EH (cell line): Measurements from ENCODE around the gene MX2.
"Not testable (repeated sequence)": the region's sequence is repeated elsewhere in the genome, so short reads cannot be mapped to it uniquely, and the experiment has no call there.

Source experiments
- DNase-seq: peaks from one replicate; pipeline ENCODE4 v3.0.0-alpha.2; 2015; ENCODE audit warnings: low read depth

The MX2 gene

DNA sequence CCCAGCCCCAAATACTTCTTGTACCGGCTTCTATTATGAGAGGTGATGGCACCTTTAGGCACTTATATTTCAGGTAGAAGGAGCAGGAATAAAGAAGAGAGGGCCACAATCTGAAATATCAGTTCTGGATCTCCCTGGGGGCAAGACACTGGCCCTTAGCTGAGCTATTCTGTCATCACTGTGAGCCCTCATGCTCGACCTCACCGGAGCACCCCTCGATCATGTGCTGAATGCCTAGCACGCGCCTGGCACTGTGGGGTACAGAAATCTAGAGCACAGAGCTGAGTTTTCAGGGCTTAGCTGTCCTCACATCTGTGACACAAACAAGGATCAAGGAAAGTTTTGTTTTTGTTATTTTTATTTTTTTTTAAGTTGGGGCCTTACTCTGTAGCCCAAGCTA is 56.6 kb downstream of the MX2 start:
- DNase-seq, result no peak

- no peak for DNase-seq
These were observed 57.3 kb downstream of the MX2 start for GRCh38 chr21:41418956-41419680.

- DNase-seq, result peak; percentile 91
These were observed 58.4 kb downstream of the MX2 start for GRCh38 chr21:41419921-41420862.

- DNase-seq, result not testable (repeated sequence)
These were observed 59.2 kb downstream of the MX2 start for GRCh38 chr21:41420998-41421397.

DNA sequence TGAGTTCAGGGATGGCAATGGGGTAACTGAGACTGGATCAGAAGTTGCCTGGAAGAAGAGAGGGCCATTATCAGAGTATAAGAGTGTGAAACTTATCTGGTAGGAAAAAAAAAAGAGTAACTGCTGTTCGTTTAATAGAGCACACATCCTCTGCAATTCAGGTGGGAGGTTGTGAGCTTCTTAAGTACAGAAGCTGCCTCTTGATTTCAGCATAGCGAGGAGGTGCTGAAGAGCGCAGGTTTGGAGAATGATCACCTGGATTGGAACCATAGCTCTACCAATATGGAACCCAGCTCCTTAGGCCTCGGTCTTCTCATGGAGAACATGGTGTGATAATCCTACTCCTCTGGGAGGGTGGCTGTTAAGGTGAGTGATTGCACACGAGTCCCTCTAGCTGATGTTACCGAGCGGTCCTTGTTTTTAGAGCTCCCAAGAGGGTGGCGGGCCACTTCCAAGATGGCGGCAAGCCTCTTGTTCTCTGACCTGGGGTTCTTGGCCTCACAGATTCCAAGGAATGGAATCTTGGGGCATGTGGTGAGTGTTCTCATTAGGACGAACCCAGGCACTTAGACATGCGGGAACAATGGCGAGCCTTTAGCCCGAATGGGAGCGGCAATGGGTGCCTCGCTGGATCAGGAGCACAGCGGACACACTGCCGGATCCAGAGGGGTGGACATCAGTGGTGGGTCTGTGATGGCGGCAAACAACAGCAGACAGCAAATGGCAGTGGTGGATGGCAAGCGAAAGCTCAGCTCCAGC is 60.9 kb downstream of the MX2 start:
- DNase-seq, result no peak

GRCh38 chr21:41423305-41423636 is 61.4 kb downstream of the MX2 start:
- DNase-seq, result not testable (repeated sequence)

- no peak for DNase-seq
These were observed 63.7 kb downstream of the MX2 start for GRCh38 chr21:41425588-41425953.

- peak; percentile 41 for DNase-seq
These were observed 64.3 kb downstream of the MX2 start, which contains the start of gene MX1 for GRCh38 chr21:41425954-41426675. TSS of gene MX1 (plus strand) at chr21:41426239. CDS start at chr21:41432071, 5,832 bp downstream.

GRCh38 chr21:41426676-41427404 is 65.0 kb downstream of the MX2 start:
- DNase-seq, result no peak

GRCh38 chr21:41427556-41427955 is 65.7 kb downstream of the MX2 start:
- DNase-seq, result no peak

- DNase-seq, result no peak
These were observed 66.5 kb downstream of the MX2 start for GRCh38 chr21:41428311-41428710.

GRCh38 chr21:41428847-41429246 is 67.0 kb downstream of the MX2 start:
- no peak for DNase-seq

- DNase-seq, result no peak
These were observed 67.5 kb downstream of the MX2 start for GRCh38 chr21:41429305-41429704.

- DNase-seq, result no peak
These were observed 68.2 kb downstream of the MX2 start for GRCh38 chr21:41429925-41430491.

GRCh38 chr21:41431788-41432548 is 70.1 kb downstream of the MX2 start:
- DNase-seq, result no peak

- DNase-seq, result no peak
These were observed 71.0 kb downstream of the MX2 start for GRCh38 chr21:41432562-41433460.

- DNase-seq, result no peak
These were observed 71.7 kb downstream of the MX2 start for GRCh38 chr21:41433566-41433965.

DNA sequence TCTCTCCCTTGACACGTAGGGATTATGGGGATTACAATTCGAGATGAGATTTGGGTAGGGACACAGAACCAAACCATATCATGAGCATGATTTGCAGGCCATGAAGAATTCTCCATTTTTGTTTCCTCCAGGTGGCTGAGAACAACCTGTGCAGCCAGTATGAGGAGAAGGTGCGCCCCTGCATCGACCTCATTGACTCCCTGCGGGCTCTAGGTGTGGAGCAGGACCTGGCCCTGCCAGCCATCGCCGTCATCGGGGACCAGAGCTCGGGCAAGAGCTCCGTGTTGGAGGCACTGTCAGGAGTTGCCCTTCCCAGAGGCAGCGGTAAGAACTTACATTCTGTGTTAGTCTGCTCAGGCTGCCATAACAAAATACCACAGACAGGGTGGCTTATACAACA is 73.9 kb downstream of the MX2 start:
- no peak for DNase-seq

GRCh38 chr21:41437729-41438128 is 75.9 kb downstream of the MX2 start:
- no peak for DNase-seq
